ENCODE results near the gene OGFOD1. TPM values are rescaled to one million over a fixed set of nuclear protein-coding genes. Genes with fewer than 3 reads are reported as not detected.

OGFOD1 gene
- total and polyA plus RNA-seq, 2 of the 13 experiments (the other 11 are each of a cell fraction or from before 2014, with no cell fraction given), result 35.2 to 81.3 TPM

DNA sequence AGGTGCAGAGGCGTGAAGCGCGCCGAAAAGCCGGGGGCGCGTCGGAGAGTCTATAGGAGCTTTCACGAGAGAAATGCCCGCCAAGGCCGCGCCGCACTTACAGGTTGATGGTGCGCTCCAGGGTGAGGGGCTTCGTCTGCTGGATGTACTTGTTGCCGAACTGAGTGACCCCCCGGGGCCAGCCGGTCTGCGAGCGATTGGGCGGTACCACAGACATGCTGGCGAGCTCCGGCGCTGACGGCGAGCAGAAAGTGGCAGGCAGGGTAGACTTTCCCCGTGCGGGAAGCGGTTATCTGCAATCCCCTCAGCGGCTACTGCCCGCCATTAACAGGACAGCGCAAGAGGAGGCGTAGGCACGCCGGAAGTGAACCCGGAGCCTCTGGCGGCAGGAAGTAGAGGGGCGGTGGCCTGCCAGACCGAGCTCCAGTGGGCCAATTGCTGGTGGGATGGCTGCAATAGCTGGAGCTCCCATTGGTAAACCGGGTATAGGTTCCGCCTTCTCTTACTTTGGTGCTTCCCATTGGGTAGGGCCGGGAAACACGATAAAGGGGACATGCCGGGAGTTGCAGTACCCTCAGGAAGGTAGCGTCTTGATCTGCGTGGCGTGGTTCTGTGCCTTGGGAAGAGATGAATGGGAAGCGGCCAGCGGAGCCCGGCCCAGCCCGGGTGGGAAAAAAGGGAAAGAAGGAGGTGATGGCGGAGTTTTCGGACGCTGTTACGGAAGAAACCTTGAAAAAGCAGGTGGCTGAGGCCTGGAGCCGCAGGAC, at the start of gene OGFOD1, which contains the start of gene NUDT21 (continued):
- TF ChIP-seq, protein P1, sequence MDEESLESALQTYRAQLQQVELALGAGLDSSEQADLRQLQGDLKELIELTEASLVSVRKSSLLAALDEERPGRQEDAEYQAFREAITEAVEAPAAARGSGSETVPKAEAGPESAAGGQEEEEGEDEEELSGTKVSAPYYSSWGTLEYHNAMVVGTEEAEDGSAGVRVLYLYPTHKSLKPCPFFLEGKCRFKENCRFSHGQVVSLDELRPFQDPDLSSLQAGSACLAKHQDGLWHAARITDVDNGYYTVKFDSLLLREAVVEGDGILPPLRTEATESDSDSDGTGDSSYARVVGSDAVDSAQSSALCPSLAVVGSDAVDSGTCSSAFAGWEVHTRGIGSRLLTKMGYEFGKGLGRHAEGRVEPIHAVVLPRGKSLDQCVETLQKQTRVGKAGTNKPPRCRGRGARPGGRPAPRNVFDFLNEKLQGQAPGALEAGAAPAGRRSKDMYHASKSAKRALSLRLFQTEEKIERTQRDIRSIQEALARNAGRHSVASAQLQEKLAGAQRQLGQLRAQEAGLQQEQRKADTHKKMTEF (CRISPR knock-in tag; IDR thresholded peaks at IDR 0.05), result peak; percentile 55; the same call in 1 of the 2 replicates
- TF ChIP-seq, protein P2, sequence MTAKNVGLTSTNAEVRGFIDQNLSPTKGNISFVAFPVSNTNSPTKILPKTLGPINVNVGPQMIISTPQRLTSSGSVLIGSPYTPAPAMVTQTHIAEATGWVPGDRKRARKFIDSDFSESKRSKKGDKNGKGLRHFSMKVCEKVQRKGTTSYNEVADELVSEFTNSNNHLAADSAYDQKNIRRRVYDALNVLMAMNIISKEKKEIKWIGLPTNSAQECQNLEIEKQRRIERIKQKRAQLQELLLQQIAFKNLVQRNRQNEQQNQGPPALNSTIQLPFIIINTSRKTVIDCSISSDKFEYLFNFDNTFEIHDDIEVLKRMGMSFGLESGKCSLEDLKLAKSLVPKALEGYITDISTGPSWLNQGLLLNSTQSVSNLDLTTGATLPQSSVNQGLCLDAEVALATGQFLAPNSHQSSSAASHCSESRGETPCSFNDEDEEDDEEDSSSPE (CRISPR knock-in tag; IDR thresholded peaks at IDR 0.05), result peak; percentile 94
- TF ChIP-seq PPARG (CRISPR knock-in tag; conservative IDR thresholded peaks at IDR 0.05) (no peak; the same call in 1 of the 2 replicates), ZNF746 (CRISPR knock-in tag; IDR thresholded peaks at IDR 0.05) (peak; percentile 73; the same call in 1 of the 2 replicates), ZC3H4 (CRISPR knock-in tag; IDR thresholded peaks at IDR 0.05; ENCODE audit: borderline replicate concordance) (no peak), ZNF550 (CRISPR knock-in tag; IDR thresholded peaks at IDR 0.05; ENCODE audit: borderline replicate concordance) (no peak), TFDP1 (CRISPR knock-in tag; IDR thresholded peaks at IDR 0.05; ENCODE audit: borderline replicate concordance) (peak; percentile 91), ATAD3A (CRISPR knock-in tag; IDR thresholded peaks at IDR 0.05) (no peak), ZFP91 (CRISPR knock-in tag; IDR thresholded peaks at IDR 0.05; ENCODE audit: borderline replicate concordance) (peak; percentile 95), HMG20A (CRISPR knock-in tag; IDR thresholded peaks at IDR 0.05; ENCODE audit: borderline replicate concordance) (no peak), ZNF777 (CRISPR knock-in tag; IDR thresholded peaks at IDR 0.05) (0 out of 2 replicates have a peak, but pooled peaks have one; percentile 19), ATF1 (CRISPR knock-in tag; IDR thresholded peaks at IDR 0.05) (peak; percentile 87), KDM4B (CRISPR knock-in tag; IDR thresholded peaks at IDR 0.05) (peak; percentile 63), TBL1XR1 (IDR thresholded peaks at IDR 0.05; ENCODE audit: borderline replicate concordance, low read length, partially characterized antibody) (peak; percentile 19), SAP130 (CRISPR knock-in tag; IDR thresholded peaks at IDR 0.05; ENCODE audit: low read depth) (peak; percentile 95)
- TF ChIP-seq, protein P3, sequence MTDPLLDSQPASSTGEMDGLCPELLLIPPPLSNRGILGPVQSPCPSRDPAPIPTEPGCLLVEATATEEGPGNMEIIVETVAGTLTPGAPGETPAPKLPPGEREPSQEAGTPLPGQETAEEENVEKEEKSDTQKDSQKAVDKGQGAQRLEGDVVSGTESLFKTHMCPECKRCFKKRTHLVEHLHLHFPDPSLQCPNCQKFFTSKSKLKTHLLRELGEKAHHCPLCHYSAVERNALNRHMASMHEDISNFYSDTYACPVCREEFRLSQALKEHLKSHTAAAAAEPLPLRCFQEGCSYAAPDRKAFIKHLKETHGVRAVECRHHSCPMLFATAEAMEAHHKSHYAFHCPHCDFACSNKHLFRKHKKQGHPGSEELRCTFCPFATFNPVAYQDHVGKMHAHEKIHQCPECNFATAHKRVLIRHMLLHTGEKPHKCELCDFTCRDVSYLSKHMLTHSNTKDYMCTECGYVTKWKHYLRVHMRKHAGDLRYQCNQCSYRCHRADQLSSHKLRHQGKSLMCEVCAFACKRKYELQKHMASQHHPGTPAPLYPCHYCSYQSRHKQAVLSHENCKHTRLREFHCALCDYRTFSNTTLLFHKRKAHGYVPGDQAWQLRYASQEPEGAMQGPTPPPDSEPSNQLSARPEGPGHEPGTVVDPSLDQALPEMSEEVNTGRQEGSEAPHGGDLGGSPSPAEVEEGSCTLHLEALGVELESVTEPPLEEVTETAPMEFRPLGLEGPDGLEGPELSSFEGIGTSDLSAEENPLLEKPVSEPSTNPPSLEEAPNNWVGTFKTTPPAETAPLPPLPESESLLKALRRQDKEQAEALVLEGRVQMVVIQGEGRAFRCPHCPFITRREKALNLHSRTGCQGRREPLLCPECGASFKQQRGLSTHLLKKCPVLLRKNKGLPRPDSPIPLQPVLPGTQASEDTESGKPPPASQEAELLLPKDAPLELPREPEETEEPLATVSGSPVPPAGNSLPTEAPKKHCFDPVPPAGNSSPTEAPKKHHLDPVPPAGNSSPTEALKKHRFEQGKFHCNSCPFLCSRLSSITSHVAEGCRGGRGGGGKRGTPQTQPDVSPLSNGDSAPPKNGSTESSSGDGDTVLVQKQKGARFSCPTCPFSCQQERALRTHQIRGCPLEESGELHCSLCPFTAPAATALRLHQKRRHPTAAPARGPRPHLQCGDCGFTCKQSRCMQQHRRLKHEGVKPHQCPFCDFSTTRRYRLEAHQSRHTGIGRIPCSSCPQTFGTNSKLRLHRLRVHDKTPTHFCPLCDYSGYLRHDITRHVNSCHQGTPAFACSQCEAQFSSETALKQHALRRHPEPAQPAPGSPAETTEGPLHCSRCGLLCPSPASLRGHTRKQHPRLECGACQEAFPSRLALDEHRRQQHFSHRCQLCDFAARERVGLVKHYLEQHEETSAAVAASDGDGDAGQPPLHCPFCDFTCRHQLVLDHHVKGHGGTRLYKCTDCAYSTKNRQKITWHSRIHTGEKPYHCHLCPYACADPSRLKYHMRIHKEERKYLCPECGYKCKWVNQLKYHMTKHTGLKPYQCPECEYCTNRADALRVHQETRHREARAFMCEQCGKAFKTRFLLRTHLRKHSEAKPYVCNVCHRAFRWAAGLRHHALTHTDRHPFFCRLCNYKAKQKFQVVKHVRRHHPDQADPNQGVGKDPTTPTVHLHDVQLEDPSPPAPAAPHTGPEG (CRISPR knock-in tag; IDR thresholded peaks at IDR 0.05), result peak; percentile 60; the same call in 1 of the 2 replicates

Measured in HepG2 (cell line).